ENCODE measurements around the gene ACTG1. TPM values are rescaled to one million over a fixed set of nuclear protein-coding genes. Genes with fewer than 3 reads are reported as not detected.

The ACTG1 gene
- total RNA-seq, 1 experiment from 2014 or later = 4,160 TPM

GRCh38 chr17:81487089-81487486 lies 25.5 kb downstream of the ACTG1 start:
- no CpG with 5 or more reads among the region's 10 CpGs for WGBS (ENCODE audit: extremely low coverage, insufficient read length, low lambda C conversion rate)
- no peak overlapping the region for H3K23ac ChIP-seq (ENCODE audit: insufficient read length, low read depth, low read length)
- H3K27me3 ChIP-seq (ENCODE audit: insufficient read depth, low read length) = peaks cover 8% of the 10 kb centered on the region; the same call in 1 of the 2 replicates
- H3K56ac ChIP-seq (ENCODE audit: insufficient read length, low read depth, low read length) = no peak overlapping the region
- H3K9me3 ChIP-seq (ENCODE audit: control insufficient read depth, low read depth, low read length) = no peaks in the 10 kb centered on the region
- DNase-seq = no peak
- H3K23me2 ChIP-seq (ENCODE audit: insufficient read length, low read depth, low read length, poor library complexity, severe bottlenecking) = peaks cover 12% of the 10 kb centered on the region
- H3K9ac ChIP-seq (ENCODE audit: extremely low read depth, insufficient read length, low read length) = no peak overlapping the region
- no peak overlapping the region for H4K91ac ChIP-seq (ENCODE audit: insufficient read length, low read depth, low read length)
- no peak overlapping the region for H3K27ac ChIP-seq (ENCODE audit: insufficient read length, low read depth, low read length)
- H3K4me1 Mint-ChIP-seq = peaks cover 27 to 30% of the 10 kb centered on the region in 2 experiments
- H4K20me1 ChIP-seq (ENCODE audit: control insufficient read depth, insufficient read depth, insufficient read length) = no peaks in the 10 kb centered on the region
- H3K36me3 Mint-ChIP-seq (ENCODE audit: insufficient read depth in 1 of 3, low read depth in 3 of 3) = no peaks in the 10 kb centered on the region
- H2BK5ac ChIP-seq (ENCODE audit: insufficient read length, low read length) = no peak overlapping the region
- no peak overlapping the region for H3K4ac ChIP-seq (ENCODE audit: low read depth, low read length)
- H3K4me2 ChIP-seq (ENCODE audit: insufficient read depth, insufficient read length, low read length) = no peak overlapping the region
- no peaks in the 10 kb centered on the region for H3K9me3 Mint-ChIP-seq
- no peak overlapping the region for H3K27ac Mint-ChIP-seq
- H2BK120ac ChIP-seq (ENCODE audit: low read depth, low read length, poor library complexity, severe bottlenecking) = no peak overlapping the region
- no peak overlapping the region for H2BK12ac ChIP-seq (ENCODE audit: insufficient read length, low read depth, low read length)
- peaks cover 57% of the 10 kb centered on the region for H3K27me3 Mint-ChIP-seq (ENCODE audit: low read depth)
- peaks cover 3% of the 10 kb centered on the region; the same call in 1 of the 2 replicates for H3K4me1 ChIP-seq (ENCODE audit: insufficient read depth, low read length)
- H2BK15ac ChIP-seq (ENCODE audit: low read depth, low read length) = no peak overlapping the region
- H3K4me3 Mint-ChIP-seq = peak overlapping the region in 1 of 2 experiments; percentile 70; a peak in 1 of 5 replicates
- H3K14ac ChIP-seq (ENCODE audit: insufficient read depth, low read length) = no peak overlapping the region
- H4K5ac ChIP-seq (ENCODE audit: insufficient read length, low read depth, low read length) = no peak overlapping the region
- no peak overlapping the region for H4K8ac ChIP-seq (replicated peaks; ENCODE audit: insufficient read length, low read depth, low read length)
- H2AFZ ChIP-seq (ENCODE audit: low read length) = no peak overlapping the region
- no peak overlapping the region for H3T11ph ChIP-seq (ENCODE audit: low read length)
- H2BK20ac ChIP-seq (ENCODE audit: low read depth, low read length, poor library complexity, severe bottlenecking) = no peak overlapping the region
- no peak overlapping the region for H2AK5ac ChIP-seq (ENCODE audit: insufficient read length, low read length)
- no peaks in the 10 kb centered on the region for H3K79me2 ChIP-seq (ENCODE audit: insufficient read depth, low read length)
- no peak overlapping the region for H3K18ac ChIP-seq (ENCODE audit: insufficient read length, low read depth, low read length)
- H3K79me1 ChIP-seq (ENCODE audit: insufficient read depth, low read depth, low read length, poor library complexity, severe bottlenecking) = no peaks in the 10 kb centered on the region
- TF ChIP-seq, protein P1, sequence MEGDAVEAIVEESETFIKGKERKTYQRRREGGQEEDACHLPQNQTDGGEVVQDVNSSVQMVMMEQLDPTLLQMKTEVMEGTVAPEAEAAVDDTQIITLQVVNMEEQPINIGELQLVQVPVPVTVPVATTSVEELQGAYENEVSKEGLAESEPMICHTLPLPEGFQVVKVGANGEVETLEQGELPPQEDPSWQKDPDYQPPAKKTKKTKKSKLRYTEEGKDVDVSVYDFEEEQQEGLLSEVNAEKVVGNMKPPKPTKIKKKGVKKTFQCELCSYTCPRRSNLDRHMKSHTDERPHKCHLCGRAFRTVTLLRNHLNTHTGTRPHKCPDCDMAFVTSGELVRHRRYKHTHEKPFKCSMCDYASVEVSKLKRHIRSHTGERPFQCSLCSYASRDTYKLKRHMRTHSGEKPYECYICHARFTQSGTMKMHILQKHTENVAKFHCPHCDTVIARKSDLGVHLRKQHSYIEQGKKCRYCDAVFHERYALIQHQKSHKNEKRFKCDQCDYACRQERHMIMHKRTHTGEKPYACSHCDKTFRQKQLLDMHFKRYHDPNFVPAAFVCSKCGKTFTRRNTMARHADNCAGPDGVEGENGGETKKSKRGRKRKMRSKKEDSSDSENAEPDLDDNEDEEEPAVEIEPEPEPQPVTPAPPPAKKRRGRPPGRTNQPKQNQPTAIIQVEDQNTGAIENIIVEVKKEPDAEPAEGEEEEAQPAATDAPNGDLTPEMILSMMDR (conservative IDR thresholded peaks at IDR 0.05) = no peak

All from H9 (cell line).